HL-60 (cell line): ENCODE measurements around the gene IGF2BP3.

ENCODE experiments used
- DNase-seq, 2 experiments: peaks; one replicate each; pipeline ENCODE4 v3.0.0-alpha.2; 2010 to 2020; ENCODE audit warnings: low read depth in 1 of 2, low spot score in 1 of 2
- H3K27ac ChIP-seq: fragments of 250-450 bp; sonication (Bioruptor Pico); replicated peaks from 2 replicates; pipeline ENCODE4 v1.5.1; 2020; ENCODE audit warnings: mild to moderate bottlenecking, moderate library complexity
- H3K27me3 ChIP-seq: fragments of 250-450 bp; sonication (Bioruptor Pico); 2 replicates; pipeline ENCODE4 v1.5.1; 2021; ENCODE audit warnings: mild to moderate bottlenecking, moderate library complexity; ENCODE audit not compliant: insufficient read depth, poor library complexity, severe bottlenecking
- H3K4me3 ChIP-seq: replicated peaks from 2 replicates; pipeline ENCODE4 v1.5.1; 2011; ENCODE audit warnings: mild to moderate bottlenecking, control low read depth, low read length; ENCODE audit not compliant: insufficient read depth
- CTCF ChIP-seq: IDR thresholded peaks from one replicate; pipeline ENCODE4 v1.5.1; 2011; ENCODE audit warnings: low read length, control low read depth, inconsistent platforms; ENCODE audit not compliant: insufficient read depth
- GABPA ChIP-seq: IDR thresholded peaks from 2 replicates; pipeline ENCODE4 v1.6.1; 2012; ENCODE audit warnings: low read depth
- POLR2AphosphoS5 ChIP-seq: IDR thresholded peaks from 2 replicates; pipeline ENCODE4 v1.6.1; 2012; ENCODE audit warnings: low read depth
- SPI1 ChIP-seq: IDR thresholded peaks from 2 replicates; pipeline ENCODE4 v1.6.1; 2012; ENCODE audit warnings: low read depth, mild to moderate bottlenecking, borderline replicate concordance
- TF ChIP-seq, protein P1 (sequence below): IDR thresholded peaks from 2 replicates; pipeline ENCODE4 v1.6.1; 2012; ENCODE audit warnings: low read depth; ENCODE audit not compliant: insufficient replicate concordance

Gene IGF2BP3

DNA sequence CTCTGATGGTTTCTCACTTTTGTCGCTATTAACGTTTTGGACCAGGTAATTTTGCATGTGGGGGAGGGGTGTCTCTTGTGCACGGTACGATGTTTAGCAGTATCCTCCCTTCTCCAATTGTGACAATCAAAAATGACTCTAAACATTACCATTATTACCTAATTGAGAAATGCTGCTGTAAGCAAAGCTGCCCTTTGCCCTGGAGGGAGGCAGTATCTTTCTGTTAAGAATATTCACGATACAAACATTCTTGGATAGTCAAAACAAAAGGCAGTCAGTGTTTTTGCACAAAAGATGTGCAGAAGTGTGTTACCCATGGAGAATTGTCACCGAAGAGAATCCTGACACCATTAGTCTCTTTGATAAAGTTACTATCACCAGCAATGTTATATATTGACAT, 161.5 kb downstream of the IGF2BP3 start:
- TF ChIP-seq, protein P1, sequence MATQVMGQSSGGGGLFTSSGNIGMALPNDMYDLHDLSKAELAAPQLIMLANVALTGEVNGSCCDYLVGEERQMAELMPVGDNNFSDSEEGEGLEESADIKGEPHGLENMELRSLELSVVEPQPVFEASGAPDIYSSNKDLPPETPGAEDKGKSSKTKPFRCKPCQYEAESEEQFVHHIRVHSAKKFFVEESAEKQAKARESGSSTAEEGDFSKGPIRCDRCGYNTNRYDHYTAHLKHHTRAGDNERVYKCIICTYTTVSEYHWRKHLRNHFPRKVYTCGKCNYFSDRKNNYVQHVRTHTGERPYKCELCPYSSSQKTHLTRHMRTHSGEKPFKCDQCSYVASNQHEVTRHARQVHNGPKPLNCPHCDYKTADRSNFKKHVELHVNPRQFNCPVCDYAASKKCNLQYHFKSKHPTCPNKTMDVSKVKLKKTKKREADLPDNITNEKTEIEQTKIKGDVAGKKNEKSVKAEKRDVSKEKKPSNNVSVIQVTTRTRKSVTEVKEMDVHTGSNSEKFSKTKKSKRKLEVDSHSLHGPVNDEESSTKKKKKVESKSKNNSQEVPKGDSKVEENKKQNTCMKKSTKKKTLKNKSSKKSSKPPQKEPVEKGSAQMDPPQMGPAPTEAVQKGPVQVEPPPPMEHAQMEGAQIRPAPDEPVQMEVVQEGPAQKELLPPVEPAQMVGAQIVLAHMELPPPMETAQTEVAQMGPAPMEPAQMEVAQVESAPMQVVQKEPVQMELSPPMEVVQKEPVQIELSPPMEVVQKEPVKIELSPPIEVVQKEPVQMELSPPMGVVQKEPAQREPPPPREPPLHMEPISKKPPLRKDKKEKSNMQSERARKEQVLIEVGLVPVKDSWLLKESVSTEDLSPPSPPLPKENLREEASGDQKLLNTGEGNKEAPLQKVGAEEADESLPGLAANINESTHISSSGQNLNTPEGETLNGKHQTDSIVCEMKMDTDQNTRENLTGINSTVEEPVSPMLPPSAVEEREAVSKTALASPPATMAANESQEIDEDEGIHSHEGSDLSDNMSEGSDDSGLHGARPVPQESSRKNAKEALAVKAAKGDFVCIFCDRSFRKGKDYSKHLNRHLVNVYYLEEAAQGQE = no peak
- TF ChIP-seq SPI1 (no peak), POLR2AphosphoS5 (no peak)
- no peak overlapping the region for H3K27ac ChIP-seq
- H3K27me3 ChIP-seq = no peaks in the 10 kb centered on the region
- no peak overlapping the region for H3K4me3 ChIP-seq
- no peak for DNase-seq

- Histone ChIP-seq H3K27ac (no peak overlapping the region), H3K4me3 (no peak overlapping the region), H3K27me3 (no peaks in the 10 kb centered on the region)
- DNase-seq = no peak
- TF ChIP-seq CTCF = no peak
- TF ChIP-seq GABPA = no peak
- no peak for TF ChIP-seq POLR2AphosphoS5
- TF ChIP-seq SPI1 = no peak
- TF ChIP-seq, protein P1 = no peak
Measured at GRCh38 chr7:23306936-23307521, 163.3 kb downstream of the IGF2BP3 start.

DNA sequence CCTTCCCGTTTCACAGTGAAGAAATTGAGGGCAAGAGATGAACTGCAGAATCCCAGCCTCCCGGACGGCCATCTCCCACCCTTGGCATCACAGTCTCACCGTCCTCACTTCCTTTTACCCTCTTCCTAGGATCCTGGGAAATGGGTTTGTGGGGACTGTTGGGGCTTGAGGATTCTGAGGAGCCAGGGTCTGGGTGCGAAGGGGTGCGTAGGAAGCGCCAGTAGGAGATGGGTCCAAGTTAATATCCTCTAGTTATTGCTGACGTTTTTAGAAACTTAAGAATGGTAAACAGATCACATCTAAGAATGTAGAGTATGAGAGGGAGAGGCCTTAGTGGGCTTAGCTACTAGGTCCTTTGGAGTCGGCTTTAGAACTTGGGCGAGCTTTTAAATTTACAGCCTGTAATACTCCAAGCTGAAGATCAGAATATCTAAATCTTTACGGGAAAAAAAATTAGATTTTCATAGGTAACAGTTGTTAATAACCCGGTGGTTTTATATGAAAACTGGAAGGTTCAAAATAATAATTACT, 170.5 kb downstream of the IGF2BP3 start:
- TF ChIP-seq, protein P1 = no peak
- peak overlapping the region; percentile 80 for H3K27ac ChIP-seq
- no peaks in the 10 kb centered on the region for H3K27me3 ChIP-seq
- H3K4me3 ChIP-seq = peak overlapping the region; percentile 99
- peak in 1 of 2 experiments; percentile 17 for DNase-seq

- TF ChIP-seq SPI1 (no peak), GABPA (peak; percentile 80), POLR2AphosphoS5 (peak; percentile 87), CTCF (no peak)
- TF ChIP-seq, protein P1 = peak; percentile 28
- peak; percentile 91 to 97 for DNase-seq
- Histone ChIP-seq H3K27me3 (no peaks in the 10 kb centered on the region), H3K4me3 (peak within 1 kb of the TSS; percentile 99), H3K27ac (peak within 1 kb of the TSS; percentile 80)
Measured at GRCh38 chr7:23298885-23299769, 171.2 kb downstream of the IGF2BP3 start, which contains the start of gene MALSU1. Gene MALSU1, plus strand, starts transcription at chr7:23299339. Its CDS starts 14 bp downstream, at chr7:23299353.
